Putamen (tissue), 1 donor: ENCODE measurements around the gene NEURL1B.
A peak's percentile ranks its signal among the peaks of the same experiment; 100 is the strongest.
"Not testable (repeated sequence)": the region's sequence is repeated elsewhere in the genome, so short reads cannot be mapped to it uniquely, and the experiment has no call there.

Experiments used
- DNase-seq: peaks from one replicate; pipeline ENCODE4 v3.0.0-alpha.2; 2016; ENCODE audit warnings: low spot score

The NEURL1B gene

GRCh38 chr5:172696171-172696849 is 55.2 kb downstream of the NEURL1B start:
- DNase-seq: no peak

- peak; percentile 69 for DNase-seq
Observed at GRCh38 chr5:172697123-172698121, 56.4 kb downstream of the NEURL1B start.

GRCh38 chr5:172699423-172699822 is 58.4 kb downstream of the NEURL1B start:
- DNase-seq: no peak

GRCh38 chr5:172699999-172700364 is 58.9 kb downstream of the NEURL1B start:
- DNase-seq: no peak

GRCh38 chr5:172700365-172701290 is 59.6 kb downstream of the NEURL1B start:
- DNase-seq: no peak

- no peak for DNase-seq
Observed at GRCh38 chr5:172701291-172701656, 60.2 kb downstream of the NEURL1B start.

- no peak for DNase-seq
Observed at GRCh38 chr5:172703952-172704351, 62.9 kb downstream of the NEURL1B start.

GRCh38 chr5:172705576-172706084 is 64.6 kb downstream of the NEURL1B start:
- no peak for DNase-seq

- DNase-seq: no peak
Observed at GRCh38 chr5:172706796-172707195, 65.7 kb downstream of the NEURL1B start.

GRCh38 chr5:172707285-172708182 is 66.5 kb downstream of the NEURL1B start:
- no peak for DNase-seq

GRCh38 chr5:172708183-172708505 is 67.1 kb downstream of the NEURL1B start:
- no peak for DNase-seq

GRCh38 chr5:172710676-172711075 is 69.6 kb downstream of the NEURL1B start:
- no peak for DNase-seq

- not testable (repeated sequence) for DNase-seq
Observed at GRCh38 chr5:172711321-172711861, 70.3 kb downstream of the NEURL1B start.

- no peak for DNase-seq
Observed at GRCh38 chr5:172712610-172713009, 71.5 kb downstream of the NEURL1B start.

- DNase-seq: no peak
Observed at GRCh38 chr5:172713113-172713808, 72.2 kb downstream of the NEURL1B start.

- no peak for DNase-seq
Observed at GRCh38 chr5:172713809-172714490, 72.9 kb downstream of the NEURL1B start.

- DNase-seq: peak; percentile 47
Observed at GRCh38 chr5:172714491-172715420, 73.7 kb downstream of the NEURL1B start.

GRCh38 chr5:172715421-172715780 is 74.3 kb downstream of the NEURL1B start:
- no peak for DNase-seq
